Adrenal gland (tissue), 12 donors: ENCODE data around the gene SFI1. TPM values are rescaled to one million over a fixed set of nuclear protein-coding genes. Genes with fewer than 3 reads are reported as not detected.

ENCODE experiments used
- DNase-seq, 7 donors: peaks; one replicate each; pipeline ENCODE4 v3.0.0-alpha.2; 2019 to 2020
- H3K27ac ChIP-seq, 5 donors: fragments of 200-600 bp; sonication (generic) in 4 of 5; 1 replicate in 3 of 5; 2 replicates in 2 of 5; pipeline versions ENCODE4 v1.5.1 to v1.8.0; 2016 to 2020; ENCODE audit warnings: mild to moderate bottlenecking in 1 of 5
- H3K27me3 ChIP-seq: fragments of 200-600 bp; 2 replicates; pipeline ENCODE4 v1.8.0; 2021
- H3K36me3 ChIP-seq, 2 donors: fragments of 200-600 bp; replicated peaks in 1 of 2; 1 replicate in 1 of 2; 2 replicates in 1 of 2; pipeline versions ENCODE4 v1.5.1 to v1.8.0; 2018 to 2022
- H3K4me1 ChIP-seq, 2 donors: fragments of 200-600 bp; replicated peaks in 1 of 2; 1 replicate in 1 of 2; 2 replicates in 1 of 2; pipeline versions ENCODE4 v1.5.1 to v1.8.0; 2018 to 2021
- H3K4me3 ChIP-seq, 4 donors: fragments of 200-600 bp; sonication (generic) in 3 of 4; one replicate each; pipeline ENCODE4 v1.5.1; 2016 to 2018
- H3K9me3 ChIP-seq, 3 donors: fragments of 200-600 bp; sonication (generic) in 1 of 3; replicated peaks in 1 of 3; 1 replicate in 2 of 3; 2 replicates in 1 of 3; pipeline versions ENCODE4 v1.5.1 to v1.8.0; 2016 to 2021
- POLR2A ChIP-seq, 2 donors: fragments of 450-650 bp; IDR thresholded peaks; one replicate each; pipeline ENCODE4 v1.6.1; 2017; ENCODE audit warnings: antibody characterized with exemption in 2 of 2, mild to moderate bottlenecking in 2 of 2, moderate library complexity in 1 of 2
- WGBS, 4 donors: extraction: QIAGEN DNeasy Blood & Tissue Kit in 2 of 4; methylation state at CpG; one replicate each; pipeline versions ENCODE4 v1.1.5 to v1.1.7; 2013 to 2017; 5-methylcytosine and 5-hydroxymethylcytosine counted together
- intact Hi-C, 2 donors: fragments of 100-400 bp; cut with DNase I; formaldehyde crosslinking; loops; one replicate each; pipeline versions ENCODE4 v1.14.1 to v1.15.0; 2022 to 2023
- polyA plus RNA-seq, 3 donors: library from polyadenylated mRNA; stranded (reverse); fragments of 200-250 nt in 2 of 3; fragments of 350-450 nt in 1 of 3; fragmentation: Illumina TruSeq in 1 of 3; extraction: RNeasy Lipid Tissue Mini Kit (QIAGEN cat#74804) in 1 of 3; gene quantifications; one replicate each; pipeline ENCODE4 v1.2.3, GENCODE V29; 2013 to 2014
- total RNA-seq, 9 donors: library from RNA; depleted of rRNA in 4 of 9; stranded (reverse); fragments of >200 nt in 4 of 9; fragments of 120-200 nt in 1 of 9; fragmentation: NEBNext Ultra II Directional in 1 of 9; extraction: Animal tissue kit (Norgen Biotek cat#: 25700) in 1 of 9; gene quantifications; one replicate each; pipeline versions ENCODE4 v1.1.0 to v1.2.4, GENCODE V29; 2013 to 2023
- TF ChIP-seq, protein P1 (sequence below), 6 experiments: fragments of 450-650 bp in 4 of 6; fragments of 200-600 bp in 2 of 6; sonication (generic) in 1 of 6; IDR thresholded peaks; 1 replicate in 5 of 6; 2 replicates in 1 of 6; pipeline versions ENCODE4 v1.5.1 to v1.8.0; 2016 to 2021; ENCODE audit warnings: antibody characterized with exemption in 6 of 6, mild to moderate bottlenecking in 2 of 6, moderate library complexity in 1 of 6
- donor health status: healthy with polysubstance abuse.
- donor health status: Bipolar disorder and iron deficiency.
- donor health status: DM: yes; HTN: yes; CAD: no.
- donor health status: DM: no; HTN: no; CAD: no.
- donor health status: DM: no; HTN: no; CAD: no.
- donor health status: DM: yes; HTN: yes; CAD: no.

Gene SFI1
- total and polyA plus RNA-seq, 12 donors, result 13.4 to 130 (median 33.1) TPM

GRCh38 chr22:31614781-31615490 lies 118.6 kb downstream of the SFI1 start:
- DNase-seq, result no peak
- H3K27ac ChIP-seq, result peak overlapping the region in 2 of 5 donors; percentile 20 to 71
- no peak overlapping the region for H3K4me3 ChIP-seq
- peaks cover 0 to 32% of the 10 kb centered on the region in 2 donors for H3K4me1 ChIP-seq
- no peak for TF ChIP-seq POLR2A (IDR thresholded peaks at IDR 0.05)
- TF ChIP-seq, protein P1, sequence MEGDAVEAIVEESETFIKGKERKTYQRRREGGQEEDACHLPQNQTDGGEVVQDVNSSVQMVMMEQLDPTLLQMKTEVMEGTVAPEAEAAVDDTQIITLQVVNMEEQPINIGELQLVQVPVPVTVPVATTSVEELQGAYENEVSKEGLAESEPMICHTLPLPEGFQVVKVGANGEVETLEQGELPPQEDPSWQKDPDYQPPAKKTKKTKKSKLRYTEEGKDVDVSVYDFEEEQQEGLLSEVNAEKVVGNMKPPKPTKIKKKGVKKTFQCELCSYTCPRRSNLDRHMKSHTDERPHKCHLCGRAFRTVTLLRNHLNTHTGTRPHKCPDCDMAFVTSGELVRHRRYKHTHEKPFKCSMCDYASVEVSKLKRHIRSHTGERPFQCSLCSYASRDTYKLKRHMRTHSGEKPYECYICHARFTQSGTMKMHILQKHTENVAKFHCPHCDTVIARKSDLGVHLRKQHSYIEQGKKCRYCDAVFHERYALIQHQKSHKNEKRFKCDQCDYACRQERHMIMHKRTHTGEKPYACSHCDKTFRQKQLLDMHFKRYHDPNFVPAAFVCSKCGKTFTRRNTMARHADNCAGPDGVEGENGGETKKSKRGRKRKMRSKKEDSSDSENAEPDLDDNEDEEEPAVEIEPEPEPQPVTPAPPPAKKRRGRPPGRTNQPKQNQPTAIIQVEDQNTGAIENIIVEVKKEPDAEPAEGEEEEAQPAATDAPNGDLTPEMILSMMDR (IDR thresholded peaks at IDR 0.05), result no peak
- H3K36me3 ChIP-seq, result peaks cover 0 to 30% of the 10 kb centered on the region in 2 donors
- intact Hi-C loops, result no loop called here
- no peaks in the 10 kb centered on the region for H3K9me3 ChIP-seq
- no peaks in the 10 kb centered on the region for H3K27me3 ChIP-seq
- 70 to 100% (median 77%) methylated on average over 1 to 18 of the region's 18 CpGs; no CpG with 5 or more reads in 1 of the 4 donors for WGBS, 4 donors

- peaks cover 0 to 29% of the 10 kb centered on the region in 2 donors for H3K4me1 ChIP-seq
- H3K36me3 ChIP-seq, result peaks cover 0 to 35% of the 10 kb centered on the region in 2 donors
- no peak for DNase-seq
- peak overlapping the region in 1 of 5 donors; percentile 71 for H3K27ac ChIP-seq
- intact Hi-C loops, result no loop called here
- no peak for TF ChIP-seq POLR2A (IDR thresholded peaks at IDR 0.05)
- TF ChIP-seq, protein P1 (IDR thresholded peaks at IDR 0.05), result no peak
- H3K4me3 ChIP-seq, result no peak overlapping the region
- no peaks in the 10 kb centered on the region for H3K27me3 ChIP-seq
- H3K9me3 ChIP-seq, result no peaks in the 10 kb centered on the region
- WGBS, 4 donors, result 72 to 77% (median 74%) methylated on average over 4 of the region's 4 CpGs
Measured at GRCh38 chr22:31615491-31615860, 119.1 kb downstream of the SFI1 start.

DNA sequence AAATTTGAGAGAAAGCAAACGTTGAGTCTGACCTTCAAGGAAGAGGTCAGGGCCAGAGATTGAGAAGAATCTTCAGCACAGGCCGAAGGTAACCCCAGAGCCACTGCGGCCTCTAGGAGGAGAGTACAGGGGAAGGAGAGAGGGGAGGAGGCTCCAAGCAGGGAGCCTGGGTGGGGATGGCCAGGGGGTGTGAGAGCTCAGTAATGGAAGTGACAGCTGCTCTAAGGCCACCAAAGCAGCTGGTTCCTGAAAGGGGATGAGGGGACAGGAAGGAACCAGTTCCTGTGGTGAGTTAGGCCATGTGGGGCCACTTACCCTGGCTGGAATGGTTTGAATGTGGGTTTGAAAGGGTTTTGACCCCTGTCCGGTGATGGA lies 119.6 kb downstream of the SFI1 start:
- no peak overlapping the region for H3K4me3 ChIP-seq
- intact Hi-C loops, result no loop called here
- WGBS, 4 donors, result 42 to 53% (median 47%) methylated on average over 4 of the region's 4 CpGs
- H3K4me1 ChIP-seq, result peaks cover 0 to 25% of the 10 kb centered on the region in 2 donors
- no peak for DNase-seq
- no peaks in the 10 kb centered on the region for H3K27me3 ChIP-seq
- H3K27ac ChIP-seq, result peak overlapping the region in 2 of 5 donors; percentile 12 to 71
- H3K9me3 ChIP-seq, result no peaks in the 10 kb centered on the region
- TF ChIP-seq, protein P1 (IDR thresholded peaks at IDR 0.05), result no peak
- TF ChIP-seq POLR2A (IDR thresholded peaks at IDR 0.05), result no peak
- peaks cover 0 to 40% of the 10 kb centered on the region in 2 donors for H3K36me3 ChIP-seq

DNA sequence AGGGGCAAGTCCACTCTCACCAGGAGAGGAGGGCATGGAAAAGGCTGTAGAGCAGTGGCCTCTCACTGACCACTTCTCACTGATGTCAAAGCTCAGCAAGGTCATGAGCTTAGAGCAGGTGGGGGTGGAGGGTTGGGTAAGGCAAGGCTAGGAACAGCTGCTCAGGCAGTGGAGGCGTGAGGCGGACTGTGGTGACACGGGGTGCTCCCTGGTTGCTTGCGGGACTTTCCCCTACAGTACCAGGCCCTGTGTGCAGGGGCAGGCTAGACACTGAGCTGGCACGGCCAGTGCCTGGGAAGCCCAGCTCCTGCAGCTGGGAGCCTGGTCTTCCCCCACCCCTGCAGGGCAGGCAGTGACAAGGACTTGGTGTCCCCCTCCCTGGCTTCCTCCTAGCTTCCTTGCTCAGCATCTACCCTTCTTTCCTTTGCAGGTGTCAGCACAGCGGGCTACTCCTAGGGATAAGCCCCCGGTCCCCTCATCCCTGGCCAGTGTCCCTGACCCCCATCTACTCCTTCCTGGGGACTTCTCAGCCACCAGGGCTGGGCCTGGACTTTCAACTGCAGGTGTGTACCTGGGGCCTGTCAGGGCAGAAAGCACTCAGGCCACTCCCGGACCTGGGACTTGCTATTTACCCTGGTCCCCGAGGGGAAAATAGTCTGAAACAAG lies 120.1 kb downstream of the SFI1 start:
- TF ChIP-seq, protein P1 (IDR thresholded peaks at IDR 0.05), result no peak
- no peak for TF ChIP-seq POLR2A (IDR thresholded peaks at IDR 0.05)
- peak in 4 of 7 donors; percentile 53 to 65 (median 59) for DNase-seq
- Histone ChIP-seq H3K4me3 (no peak overlapping the region), H3K4me1 (peaks cover 0 to 22% of the 10 kb centered on the region in 2 donors), H3K27me3 (no peaks in the 10 kb centered on the region), H3K27ac (peak overlapping the region in 2 of 5 donors; percentile 12 to 71), H3K36me3 (peaks cover 0 to 45% of the 10 kb centered on the region in 2 donors), H3K9me3 (no peaks in the 10 kb centered on the region)
- intact Hi-C loops, result no loop called here
- WGBS, 4 donors, result 51 to 85% (median 78%) methylated on average over 6 to 9 of the region's 9 CpGs
